Stimulated activated CD4-positive, alpha-beta T cell treated with anti-CD3 and anti-CD28 coated beads, TNF-alpha, amount 100 ng/mL, for 1 hour (primary cell): ENCODE measurements around the gene KCTD16.

Experiments used
- DNase-seq, 3 donors: peaks; one replicate each; pipeline ENCODE4 v3.0.0-alpha.2; 2020; ENCODE audit warnings: low read depth in 3 of 3, low spot score in 1 of 3

The KCTD16 gene

GRCh38 chr5:144206141-144206540 is 35.5 kb downstream of the KCTD16 start:
- no peak for DNase-seq

GRCh38 chr5:144207875-144208444 is 37.3 kb downstream of the KCTD16 start:
- DNase-seq = no peak

- no peak for DNase-seq
These were observed 38.7 kb downstream of the KCTD16 start for GRCh38 chr5:144209361-144209760.

GRCh38 chr5:144210655-144211054 is 40.0 kb downstream of the KCTD16 start:
- DNase-seq = no peak

GRCh38 chr5:144219869-144220268 is 49.2 kb downstream of the KCTD16 start:
- no peak for DNase-seq

GRCh38 chr5:144227363-144227999 is 56.8 kb downstream of the KCTD16 start:
- DNase-seq = no peak

GRCh38 chr5:144230806-144231205 is 60.1 kb downstream of the KCTD16 start:
- no peak for DNase-seq

GRCh38 chr5:144232285-144232684 is 61.6 kb downstream of the KCTD16 start:
- DNase-seq = no peak

GRCh38 chr5:144236499-144236898 is 65.8 kb downstream of the KCTD16 start:
- DNase-seq = no peak

GRCh38 chr5:144237851-144238250 is 67.2 kb downstream of the KCTD16 start:
- no peak for DNase-seq

GRCh38 chr5:144247131-144247530 is 76.5 kb downstream of the KCTD16 start:
- DNase-seq = no peak

GRCh38 chr5:144248015-144248414 is 77.3 kb downstream of the KCTD16 start:
- DNase-seq = no peak

GRCh38 chr5:144249755-144250464 is 79.2 kb downstream of the KCTD16 start:
- no peak for DNase-seq

- no peak for DNase-seq
These were observed 83.9 kb downstream of the KCTD16 start for GRCh38 chr5:144254552-144254951.

GRCh38 chr5:144260121-144260520 is 89.4 kb downstream of the KCTD16 start:
- DNase-seq = no peak

- no peak for DNase-seq
These were observed 95.1 kb downstream of the KCTD16 start for GRCh38 chr5:144265643-144266247.

GRCh38 chr5:144267961-144268513 is 97.4 kb downstream of the KCTD16 start:
- no peak for DNase-seq

- no peak for DNase-seq
These were observed 102.8 kb downstream of the KCTD16 start for GRCh38 chr5:144273232-144274027.

- no peak for DNase-seq
These were observed 104.7 kb downstream of the KCTD16 start for GRCh38 chr5:144275329-144275728.

- no peak for DNase-seq
These were observed 105.6 kb downstream of the KCTD16 start for GRCh38 chr5:144276034-144276822.
